ENCODE measurements around the gene THSD4.
"Not testable (repeated sequence)": the region's sequence is repeated elsewhere in the genome, so short reads cannot be mapped to it uniquely, and the experiment has no call there.

The THSD4 gene

DNA sequence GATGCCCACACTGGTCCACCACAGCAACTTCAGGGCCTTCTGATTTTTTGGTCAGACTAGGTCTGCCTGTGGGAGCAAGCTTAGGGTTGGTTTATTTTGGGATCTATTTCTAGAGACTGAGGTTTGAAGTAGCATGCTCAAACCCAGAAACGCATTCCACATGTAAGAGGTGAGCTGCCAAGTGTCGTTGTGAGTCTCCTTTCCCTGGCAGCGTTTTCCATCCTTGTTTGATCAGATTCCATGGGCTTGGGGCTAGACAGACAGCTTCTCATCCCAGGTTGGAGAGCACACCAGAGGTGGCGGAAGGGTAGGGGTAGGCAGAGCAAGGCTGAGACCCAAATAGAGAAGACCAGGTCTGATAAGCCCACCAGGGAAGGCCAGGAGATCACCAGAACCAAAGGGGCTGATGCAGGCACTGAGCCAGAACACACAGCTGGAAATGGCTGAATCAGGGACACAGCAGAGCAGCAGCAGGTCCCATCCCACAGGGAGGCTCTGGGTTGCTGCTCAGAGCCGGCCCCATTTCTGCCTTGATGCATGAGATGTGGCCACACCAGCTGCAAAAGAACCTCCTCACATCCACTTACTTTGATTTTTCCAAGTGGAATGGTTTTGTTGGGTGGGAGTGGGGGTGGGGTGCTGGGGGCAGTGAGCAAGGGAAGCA is 186.8 kb downstream of the THSD4 start:
- H3K4me1 Mint-ChIP-seq = no peaks in the 10 kb centered on the region
- peaks cover 2% of the 10 kb centered on the region for H3K27me3 Mint-ChIP-seq
- H3K9me3 Mint-ChIP-seq = no peaks in the 10 kb centered on the region
- H3K36me3 Mint-ChIP-seq = no peaks in the 10 kb centered on the region
- no peak for ATAC-seq (ENCODE audit: low read depth)
- no peak for DNase-seq (ENCODE audit: low spot score in 2 of 2)
- no peak overlapping the region for H3K4me3 Mint-ChIP-seq
- H3K27ac Mint-ChIP-seq = no peak overlapping the region

DNA sequence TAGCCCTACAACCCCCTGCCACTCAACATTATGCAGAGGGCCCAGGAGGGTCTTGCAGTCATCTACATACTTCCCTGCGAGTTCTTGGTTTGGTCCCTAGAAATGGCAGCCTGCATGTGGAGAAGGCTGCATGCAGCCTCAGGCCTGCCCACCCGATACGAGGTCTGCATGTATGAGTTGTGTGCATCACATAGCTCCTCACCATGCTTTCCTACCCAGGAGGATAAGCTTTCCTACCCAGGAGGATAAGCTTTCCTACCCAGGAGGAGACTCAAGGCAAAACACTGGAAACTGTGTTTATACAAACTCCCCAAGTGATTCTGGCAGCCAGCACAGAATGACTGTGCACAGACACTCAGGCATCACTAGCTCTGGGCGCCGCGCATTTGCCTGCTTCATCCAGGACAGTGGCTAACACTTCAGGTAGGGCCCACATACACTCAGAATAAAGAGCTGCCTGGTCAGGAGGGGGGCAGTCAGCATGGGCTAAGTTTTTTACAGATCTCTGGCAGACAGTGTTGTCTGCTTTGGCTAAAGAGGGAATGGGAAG is 187.7 kb downstream of the THSD4 start:
- no peak for ATAC-seq (ENCODE audit: low read depth)
- no peak overlapping the region for H3K27ac Mint-ChIP-seq

DNA sequence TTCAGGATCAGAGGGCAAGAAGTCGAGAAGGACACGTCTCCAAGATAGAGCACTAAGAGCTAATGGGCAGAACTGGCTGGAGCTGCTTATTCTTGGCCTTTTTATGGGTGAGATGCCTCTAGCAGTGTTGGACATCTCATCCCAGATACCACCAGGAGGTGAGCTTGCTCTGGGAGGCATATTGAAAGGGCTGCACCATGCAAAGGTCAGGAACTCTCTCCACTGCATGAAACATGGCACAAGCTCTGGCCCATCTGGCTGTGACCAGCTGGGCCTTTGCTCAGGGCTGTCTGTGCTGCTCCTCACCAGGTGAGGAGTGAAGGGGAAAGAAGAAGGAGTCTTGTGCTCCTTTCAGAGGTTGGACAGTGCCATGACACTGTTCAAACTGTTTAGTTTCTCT is 188.7 kb downstream of the THSD4 start:
- DNase-seq (ENCODE audit: low spot score in 2 of 2) (no peak), ATAC-seq (ENCODE audit: low read depth) (no peak)
- Mint-ChIP-seq H3K27me3 (peaks cover 2% of the 10 kb centered on the region), H3K36me3 (no peaks in the 10 kb centered on the region), H3K4me3 (no peak overlapping the region), H3K9me3 (no peaks in the 10 kb centered on the region), H3K27ac (no peak overlapping the region), H3K4me1 (no peaks in the 10 kb centered on the region)

More for the DNA sequence above, 187.7 kb downstream of the THSD4 start:
- H3K9me3 Mint-ChIP-seq = no peaks in the 10 kb centered on the region
- no peak overlapping the region for H3K4me3 Mint-ChIP-seq
- no peaks in the 10 kb centered on the region for H3K4me1 Mint-ChIP-seq
- DNase-seq (ENCODE audit: low spot score in 2 of 2) = no peak
- peaks cover 2% of the 10 kb centered on the region for H3K27me3 Mint-ChIP-seq
- no peaks in the 10 kb centered on the region for H3K36me3 Mint-ChIP-seq

DNA sequence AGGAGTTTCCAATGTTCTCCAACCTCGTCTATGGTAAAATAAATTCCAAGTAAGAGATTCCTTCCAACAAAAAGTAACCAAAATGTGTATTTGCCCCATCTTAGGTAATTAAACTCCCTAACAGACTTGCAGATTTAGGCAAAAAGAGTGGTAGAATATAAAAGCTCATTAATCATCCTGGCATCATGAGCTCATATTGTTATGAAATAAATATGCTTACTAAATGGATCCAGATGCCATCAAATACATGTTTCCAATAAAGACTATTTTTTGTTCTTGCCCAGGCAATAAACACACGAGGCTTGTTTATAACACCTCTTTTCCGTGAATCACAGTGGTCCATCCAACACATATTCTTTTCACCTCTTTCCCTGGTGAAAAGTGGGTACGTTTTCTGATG is 189.4 kb downstream of the THSD4 start:
- ATAC-seq (ENCODE audit: low read depth) = no peak
- H3K27ac Mint-ChIP-seq = no peak overlapping the region
- peaks cover 2% of the 10 kb centered on the region for H3K27me3 Mint-ChIP-seq
- H3K4me3 Mint-ChIP-seq = no peak overlapping the region
- H3K4me1 Mint-ChIP-seq = no peaks in the 10 kb centered on the region
- no peaks in the 10 kb centered on the region for H3K9me3 Mint-ChIP-seq
- DNase-seq (ENCODE audit: low spot score in 2 of 2) = no peak
- H3K36me3 Mint-ChIP-seq = no peaks in the 10 kb centered on the region

DNA sequence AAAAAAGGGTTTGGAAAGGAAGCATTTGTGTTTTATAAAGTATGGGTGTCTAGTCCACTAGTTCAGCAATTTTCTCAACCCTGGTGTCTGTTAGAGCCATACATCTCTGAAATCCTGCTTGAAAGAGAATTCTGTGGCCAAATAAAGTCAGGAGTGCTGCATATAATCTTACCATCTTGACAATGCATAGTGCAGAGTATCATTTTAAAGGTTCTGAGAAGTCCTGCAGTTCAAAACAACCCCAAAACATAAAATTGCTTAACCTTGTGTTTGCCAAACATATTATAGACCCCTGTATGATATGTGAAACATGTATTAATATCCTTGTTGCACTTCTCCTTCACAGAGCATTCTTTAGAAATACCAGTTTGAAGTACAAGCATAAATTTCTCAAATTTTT is 191.3 kb downstream of the THSD4 start:
- Mint-ChIP-seq H3K27ac (no peak overlapping the region), H3K4me1 (no peaks in the 10 kb centered on the region), H3K36me3 (no peaks in the 10 kb centered on the region), H3K27me3 (peaks cover 2% of the 10 kb centered on the region), H3K4me3 (no peak overlapping the region), H3K9me3 (no peaks in the 10 kb centered on the region)
- ATAC-seq (ENCODE audit: low read depth) = no peak
- no peak for DNase-seq (ENCODE audit: low spot score in 2 of 2)

DNA sequence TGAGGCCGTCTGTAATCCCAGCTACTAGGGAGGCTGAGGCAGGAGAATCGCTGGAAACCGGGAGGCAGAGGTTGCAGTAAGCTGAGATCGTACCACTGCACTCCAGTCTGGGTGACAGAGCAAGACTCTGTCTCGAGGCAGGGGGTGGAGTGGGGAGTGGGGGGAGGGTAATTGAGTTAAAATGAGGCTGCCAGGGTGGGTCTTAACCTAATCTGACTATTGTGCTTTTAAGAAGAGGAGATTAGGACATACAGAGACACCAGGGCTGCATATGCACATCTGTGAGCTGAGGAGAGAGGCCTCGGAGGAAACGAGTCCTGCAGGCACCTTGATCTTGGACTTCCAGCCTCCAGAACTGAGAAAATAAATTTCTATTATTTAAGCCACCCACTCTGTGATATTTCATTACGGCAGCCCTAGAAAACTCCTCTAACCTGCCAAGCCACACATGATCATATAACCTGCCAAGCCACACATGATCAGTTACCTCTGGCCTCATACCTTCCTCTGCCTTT is 197.0 kb downstream of the THSD4 start:
- DNase-seq (ENCODE audit: low spot score in 2 of 2) (no peak), ATAC-seq (ENCODE audit: low read depth) (no peak)
- H3K27ac Mint-ChIP-seq = no peak overlapping the region
- H3K27me3 Mint-ChIP-seq = peaks cover 12% of the 10 kb centered on the region
- H3K9me3 Mint-ChIP-seq = peaks cover 7% of the 10 kb centered on the region
- H3K36me3 Mint-ChIP-seq = no peaks in the 10 kb centered on the region
- H3K4me3 Mint-ChIP-seq = no peak overlapping the region
- H3K4me1 Mint-ChIP-seq = no peaks in the 10 kb centered on the region

DNA sequence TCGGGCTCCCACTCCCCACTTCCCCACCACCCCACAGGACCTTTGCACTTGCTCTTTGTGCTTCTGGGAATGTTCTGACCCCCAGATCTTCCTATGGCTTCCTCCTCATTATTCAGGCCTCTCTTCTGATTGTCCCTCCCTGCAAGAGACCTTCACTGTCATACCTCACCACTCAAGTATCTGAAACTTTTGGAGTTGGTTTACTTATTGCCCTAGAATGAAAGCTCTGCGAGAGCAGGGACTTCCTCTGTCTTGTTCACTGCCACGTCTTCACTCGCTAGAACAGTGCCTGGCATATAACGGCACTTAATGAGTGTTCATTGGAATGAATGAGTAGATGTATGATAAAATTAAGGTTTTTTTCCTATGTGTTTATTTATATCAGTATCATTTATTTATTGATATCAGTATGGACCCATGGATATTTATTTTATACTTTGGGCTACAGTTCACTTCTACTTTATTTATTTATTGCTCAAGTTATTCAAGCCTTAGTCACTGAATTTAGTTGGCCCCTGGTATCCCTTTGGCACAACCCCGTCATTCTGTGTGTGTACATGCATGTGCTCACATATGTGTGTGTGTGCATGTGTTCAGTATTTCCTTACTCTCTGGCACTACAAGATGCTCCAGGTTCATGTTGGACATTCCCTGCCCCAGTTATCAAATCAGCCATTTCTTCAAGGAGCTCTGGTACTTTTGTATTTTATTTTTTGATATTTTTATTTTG is 197.6 kb downstream of the THSD4 start:
- H3K36me3 Mint-ChIP-seq = no peaks in the 10 kb centered on the region
- H3K9me3 Mint-ChIP-seq = peaks cover 8% of the 10 kb centered on the region
- no peak for ATAC-seq (ENCODE audit: low read depth)

DNA sequence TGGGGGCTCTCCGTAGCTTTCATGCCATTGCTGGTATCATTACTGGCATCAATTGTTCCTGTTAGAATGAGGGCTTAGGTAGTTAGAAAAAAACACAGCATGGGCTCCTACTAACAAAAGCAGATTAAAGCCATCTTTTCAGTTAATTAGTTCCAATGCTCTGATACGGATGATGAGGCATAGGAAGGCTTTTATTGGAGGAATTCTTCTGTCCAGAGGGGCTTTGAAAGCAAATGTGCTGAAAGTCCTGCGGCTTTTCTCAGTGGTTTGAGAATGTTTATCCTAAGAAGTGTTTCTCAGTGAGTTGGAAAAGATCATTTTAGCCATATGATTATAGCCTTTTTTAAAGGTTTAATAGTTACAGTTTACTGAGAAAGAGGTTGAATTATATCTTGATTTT is 198.5 kb downstream of the THSD4 start:
- Mint-ChIP-seq H3K36me3 (no peaks in the 10 kb centered on the region), H3K27me3 (peaks cover 15% of the 10 kb centered on the region), H3K4me1 (no peaks in the 10 kb centered on the region), H3K9me3 (peaks cover 8% of the 10 kb centered on the region), H3K27ac (no peak overlapping the region), H3K4me3 (no peak overlapping the region)
- DNase-seq (ENCODE audit: low spot score in 2 of 2) = no peak
- ATAC-seq (ENCODE audit: low read depth) = no peak

More for the DNA sequence above, 197.6 kb downstream of the THSD4 start:
- Mint-ChIP-seq H3K4me3 (no peak overlapping the region), H3K4me1 (no peaks in the 10 kb centered on the region), H3K27ac (no peak overlapping the region), H3K27me3 (peaks cover 12% of the 10 kb centered on the region)
- DNase-seq (ENCODE audit: low spot score in 2 of 2) = no peak

DNA sequence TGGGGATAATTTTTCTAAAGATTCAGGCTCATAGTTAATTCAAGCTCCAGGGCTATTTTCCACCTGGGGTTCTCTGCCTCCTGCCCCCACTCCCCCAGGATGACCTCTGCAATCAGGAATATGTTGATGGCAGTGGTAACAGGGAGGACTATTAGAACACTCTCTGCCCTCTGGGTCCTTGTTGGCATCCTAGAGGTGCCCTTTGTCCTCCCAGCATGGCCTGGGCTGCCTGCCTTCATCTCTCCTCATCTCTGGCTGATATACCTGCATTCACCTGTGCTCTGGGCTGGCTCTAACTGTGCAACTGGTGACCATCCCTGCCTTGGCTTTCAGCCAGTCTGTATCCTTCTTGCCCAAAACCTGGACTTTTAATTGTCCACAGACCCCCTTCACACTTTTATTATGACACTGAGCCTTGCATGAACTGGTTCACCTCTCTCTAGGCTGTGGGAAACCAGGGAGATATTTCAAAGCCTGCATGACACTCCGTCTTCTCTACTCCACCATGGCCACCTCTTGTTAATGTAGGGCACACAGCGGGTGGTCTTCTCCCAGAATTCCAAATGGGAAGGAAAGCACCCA is 199.8 kb downstream of the THSD4 start:
- DNase-seq (ENCODE audit: low spot score in 2 of 2) (no peak), ATAC-seq (ENCODE audit: low read depth) (no peak)
- Mint-ChIP-seq H3K9me3 (peaks cover 8% of the 10 kb centered on the region), H3K27ac (no peak overlapping the region), H3K4me1 (no peaks in the 10 kb centered on the region), H3K4me3 (no peak overlapping the region), H3K36me3 (no peaks in the 10 kb centered on the region), H3K27me3 (peaks cover 15% of the 10 kb centered on the region)

DNA sequence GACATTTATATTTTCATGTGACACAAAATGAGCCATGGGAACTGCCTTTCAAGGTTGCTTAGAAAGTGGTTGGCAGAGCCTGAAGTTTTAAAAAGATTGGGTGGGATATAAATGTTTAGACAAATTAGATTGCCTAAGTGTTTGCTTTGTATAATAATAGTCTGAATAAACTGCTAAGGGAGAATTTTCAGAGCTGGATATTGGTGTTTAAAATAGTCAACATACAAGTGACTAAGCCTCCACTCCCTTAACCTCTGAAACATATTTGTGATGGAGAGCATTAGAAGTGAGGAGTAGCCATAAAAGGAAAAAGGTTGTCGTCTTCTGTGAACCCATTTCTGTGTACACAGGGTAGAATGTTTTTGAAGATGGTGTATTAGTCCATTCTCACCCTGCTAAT is 201.6 kb downstream of the THSD4 start:
- Mint-ChIP-seq H3K27ac (no peak overlapping the region), H3K4me1 (no peaks in the 10 kb centered on the region), H3K27me3 (peaks cover 12% of the 10 kb centered on the region), H3K36me3 (no peaks in the 10 kb centered on the region), H3K4me3 (no peak overlapping the region), H3K9me3 (peaks cover 7% of the 10 kb centered on the region)
- no peak for ATAC-seq (ENCODE audit: low read depth)
- DNase-seq (ENCODE audit: low spot score in 2 of 2) = no peak

DNA sequence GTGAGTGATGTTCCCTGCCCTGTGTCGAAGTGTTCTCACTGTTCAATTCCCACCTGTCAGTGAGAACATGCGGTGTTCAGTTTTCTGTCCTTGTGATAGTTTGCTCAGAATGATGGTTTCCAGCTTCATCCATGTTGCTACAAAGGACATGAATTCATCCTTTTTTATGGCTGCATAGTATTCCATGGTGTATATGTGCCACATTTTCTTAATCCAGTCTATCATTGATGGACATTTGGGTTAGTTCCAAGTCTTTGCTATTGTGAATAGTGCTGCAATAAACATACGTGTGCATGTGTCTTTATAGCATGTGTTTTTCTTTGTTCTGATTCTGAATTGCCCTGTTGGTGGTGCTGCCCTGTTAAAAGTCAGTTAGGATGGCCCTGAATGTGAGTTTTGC is 204.2 kb downstream of the THSD4 start:
- not testable (repeated sequence) for H3K4me1 Mint-ChIP-seq; H3K27ac Mint-ChIP-seq; H3K9me3 Mint-ChIP-seq; H3K36me3 Mint-ChIP-seq; DNase-seq (ENCODE audit: low spot score in 2 of 2); ATAC-seq (ENCODE audit: low read depth); H3K4me3 Mint-ChIP-seq; H3K27me3 Mint-ChIP-seq

DNA sequence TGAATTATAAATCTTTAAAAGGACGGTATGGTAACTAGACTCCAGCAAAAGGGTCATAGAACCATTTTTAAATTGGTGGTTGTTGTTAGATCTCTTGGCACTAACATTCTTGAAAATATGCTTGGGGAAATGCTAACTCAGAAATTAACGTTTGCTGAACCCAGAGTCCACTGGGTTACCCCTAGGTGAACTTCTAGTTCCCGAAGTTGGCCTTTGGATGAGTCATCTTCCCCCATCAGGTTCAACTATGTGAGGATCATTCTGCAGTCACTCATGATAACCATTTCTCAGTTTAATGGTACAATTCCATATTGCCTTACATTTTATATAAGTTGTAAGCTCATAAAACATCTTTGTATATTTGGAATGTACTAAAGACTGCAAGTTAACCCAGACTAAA is 204.7 kb downstream of the THSD4 start:
- no peak for ATAC-seq (ENCODE audit: low read depth)
- DNase-seq (ENCODE audit: low spot score in 2 of 2) = no peak
- Mint-ChIP-seq H3K27ac (no peak overlapping the region), H3K4me1 (no peaks in the 10 kb centered on the region), H3K27me3 (peaks cover 11% of the 10 kb centered on the region), H3K9me3 (peaks cover 6% of the 10 kb centered on the region), H3K36me3 (no peaks in the 10 kb centered on the region), H3K4me3 (no peak overlapping the region)

DNA sequence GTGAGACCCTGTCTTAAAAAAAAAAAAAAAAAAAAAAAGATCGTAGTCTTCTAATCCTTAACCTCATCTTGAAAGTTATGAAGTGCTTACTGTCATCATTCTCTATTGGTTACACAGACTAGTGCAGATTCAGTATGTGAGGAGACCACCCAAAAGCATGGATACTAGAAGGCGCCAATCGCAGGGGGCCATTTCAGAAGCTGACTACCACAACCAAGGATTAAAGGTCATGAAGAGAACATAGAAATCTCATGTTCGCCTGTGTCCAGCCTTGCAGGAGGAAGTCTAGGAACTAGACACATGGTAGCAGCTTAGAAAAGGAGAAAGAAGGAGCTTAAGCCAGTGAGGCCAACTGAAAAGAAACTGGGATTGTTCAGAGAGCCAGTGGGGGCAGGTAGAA is 207.8 kb downstream of the THSD4 start:
- Mint-ChIP-seq H3K27ac (no peak overlapping the region), H3K9me3 (no peaks in the 10 kb centered on the region), H3K27me3 (peaks cover 9% of the 10 kb centered on the region), H3K36me3 (no peaks in the 10 kb centered on the region), H3K4me1 (no peaks in the 10 kb centered on the region), H3K4me3 (no peak overlapping the region)
- DNase-seq (ENCODE audit: low spot score in 2 of 2) (no peak), ATAC-seq (ENCODE audit: low read depth) (no peak)

DNA sequence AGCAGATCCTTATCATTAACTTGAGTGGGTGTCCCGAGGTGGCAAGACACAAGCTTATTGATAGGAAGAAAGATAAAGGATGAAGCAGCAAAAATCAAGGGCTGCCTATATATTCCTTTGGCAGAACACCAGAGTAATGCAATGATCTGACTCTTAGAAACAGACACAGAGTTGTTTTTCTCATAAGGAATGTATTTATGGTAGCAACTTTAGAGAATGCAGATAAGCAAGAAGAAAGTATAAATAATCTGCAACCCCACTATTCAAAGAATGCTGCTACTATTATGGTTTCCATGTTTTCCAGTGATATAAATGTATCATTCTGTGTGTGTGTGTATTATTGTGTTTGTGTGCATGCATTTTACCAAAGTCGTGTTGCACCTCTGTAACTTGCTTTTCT is 208.3 kb downstream of the THSD4 start:
- ATAC-seq (ENCODE audit: low read depth) (no peak), DNase-seq (ENCODE audit: low spot score in 2 of 2) (no peak)
- Mint-ChIP-seq H3K9me3 (no peaks in the 10 kb centered on the region), H3K27ac (no peak overlapping the region), H3K4me3 (no peak overlapping the region), H3K27me3 (peaks cover 8% of the 10 kb centered on the region), H3K4me1 (no peaks in the 10 kb centered on the region), H3K36me3 (no peaks in the 10 kb centered on the region)

Measured in memory B cell (primary cell).